Smooth muscle cell (in vitro differentiated cells): ENCODE results near the gene PRDM16. TPM values are rescaled to one million over a fixed set of nuclear protein-coding genes. Genes with fewer than 3 reads are reported as not detected.

Source experiments
- DNase-seq: peaks from one replicate; lab custom pipeline; 2025; ENCODE audit not compliant: unreplicated experiment; lab: John Stamatoyannopoulos, UW
- H2AFZ ChIP-seq: fragments of 200-600 bp; sonication (generic); 2 replicates; pipeline ENCODE4 v1.6.0; 2016; ENCODE audit warnings: antibody characterized with exemption, low read depth, mild to moderate bottlenecking
- H3F3A ChIP-seq: fragments of 200-600 bp; sonication (generic); 2 replicates; pipeline ENCODE4 v1.6.0; 2017; ENCODE audit warnings: antibody characterized with exemption, low read depth
- H3K27ac ChIP-seq: fragments of 200-600 bp; sonication (generic); 2 replicates; pipeline ENCODE4 v1.5.1; 2016; ENCODE audit warnings: low read depth, mild to moderate bottlenecking
- H3K27me3 ChIP-seq: fragments of 200-600 bp; sonication (generic); 2 replicates; pipeline ENCODE4 v1.6.1; 2016; ENCODE audit warnings: low read depth, mild to moderate bottlenecking
- H3K36me3 ChIP-seq: fragments of 200-600 bp; sonication (generic); 2 replicates; pipeline ENCODE4 v1.5.1; 2016; ENCODE audit warnings: low read depth
- H3K4me1 ChIP-seq: fragments of 200-600 bp; sonication (generic); 2 replicates; pipeline ENCODE4 v1.5.1; 2016; ENCODE audit warnings: low read depth
- H3K4me2 ChIP-seq: fragments of 200-600 bp; sonication (generic); 2 replicates; pipeline ENCODE4 v1.6.0; 2016; ENCODE audit warnings: mild to moderate bottlenecking
- H3K4me3 ChIP-seq: fragments of 200-600 bp; sonication (generic); 2 replicates; pipeline ENCODE4 v1.5.1; 2016; ENCODE audit warnings: mild to moderate bottlenecking
- H3K79me2 ChIP-seq: fragments of 200-600 bp; sonication (generic); 2 replicates; pipeline ENCODE4 v1.6.0; 2016; ENCODE audit warnings: low read depth, mild to moderate bottlenecking
- H3K9ac ChIP-seq: fragments of 200-600 bp; sonication (generic); 2 replicates; pipeline ENCODE4 v1.6.0; 2016; ENCODE audit warnings: low read depth
- H3K9me3 ChIP-seq: fragments of 200-600 bp; sonication (generic); replicated peaks from 2 replicates; pipeline ENCODE4 v1.5.1; 2016; ENCODE audit warnings: low read depth
- H4K20me1 ChIP-seq: fragments of 200-600 bp; sonication (generic); 2 replicates; pipeline ENCODE4 v1.6.0; 2016; ENCODE audit warnings: low read depth
- CTCF ChIP-seq: fragments of 200-600 bp; sonication (generic); IDR thresholded peaks from 2 replicates; pipeline ENCODE4 v1.5.1; 2017; ENCODE audit warnings: borderline replicate concordance, mild to moderate bottlenecking, antibody characterized with exemption; ENCODE audit not compliant: insufficient read depth, poor library complexity, severe bottlenecking
- WGBS: methylation state at CpG from one replicate; pipeline ENCODE4 v1.1.7; 2016; ENCODE audit warnings: low lambda C conversion rate; 5-methylcytosine and 5-hydroxymethylcytosine counted together
- polyA plus RNA-seq: library from polyadenylated mRNA; unstranded; fragments of >200 nt; fragmentation: Nextera tagmentation; extraction: Ambion mirVana; gene quantifications from 2 replicates; pipeline ENCODE4 v1.2.1, GENCODE V29; 2016
- total RNA-seq: library from RNA; depleted of rRNA; stranded (reverse); fragments of >200 nt; gene quantifications from 2 replicates; pipeline ENCODE4 v1.2.3, GENCODE V29; 2014

PRDM16 gene
- total and polyA plus RNA-seq, 2 experiments from 2014 or later, result 0.72 to 1.3 TPM

- no peaks in the 10 kb centered on the region for H4K20me1 ChIP-seq
- no peaks in the 10 kb centered on the region for H3K27me3 ChIP-seq
- H3K4me1 ChIP-seq, result peaks cover 9% of the 10 kb centered on the region
- H3K79me2 ChIP-seq, result no peaks in the 10 kb centered on the region
- H3K4me3 ChIP-seq, result no peak overlapping the region
- H3F3A ChIP-seq, result no peaks in the 10 kb centered on the region
- DNase-seq, result no peak
- WGBS, result 74% methylated on average over 8 of the region's 8 CpGs
- H3K9me3 ChIP-seq, result no peaks in the 10 kb centered on the region
- no peak overlapping the region for H3K27ac ChIP-seq
- no peak overlapping the region for H3K4me2 ChIP-seq
- H3K9ac ChIP-seq, result no peak overlapping the region
- no peak for TF ChIP-seq CTCF
- H2AFZ ChIP-seq, result no peak overlapping the region
- no peaks in the 10 kb centered on the region for H3K36me3 ChIP-seq
Measured at GRCh38 chr1:3175486-3175885, 106.5 kb downstream of the PRDM16 start.

GRCh38 chr1:3176028-3176427 is 107.0 kb downstream of the PRDM16 start:
- Histone ChIP-seq H3K27ac (no peak overlapping the region), H4K20me1 (no peaks in the 10 kb centered on the region), H3K79me2 (no peaks in the 10 kb centered on the region), H3K4me3 (no peak overlapping the region), H3K4me2 (no peak overlapping the region), H2AFZ (no peak overlapping the region), H3K9ac (no peak overlapping the region), H3K4me1 (peaks cover 3% of the 10 kb centered on the region), H3K27me3 (no peaks in the 10 kb centered on the region), H3K9me3 (no peaks in the 10 kb centered on the region), H3F3A (no peaks in the 10 kb centered on the region), H3K36me3 (no peaks in the 10 kb centered on the region)
- TF ChIP-seq CTCF, result no peak
- no peak for DNase-seq

- Histone ChIP-seq H3K9me3 (no peaks in the 10 kb centered on the region), H3K4me1 (no peaks in the 10 kb centered on the region), H3K9ac (no peak overlapping the region), H3K4me2 (no peak overlapping the region), H3K36me3 (no peaks in the 10 kb centered on the region), H3K27me3 (no peaks in the 10 kb centered on the region), H3F3A (no peaks in the 10 kb centered on the region), H4K20me1 (no peaks in the 10 kb centered on the region), H2AFZ (no peak overlapping the region), H3K27ac (no peak overlapping the region), H3K79me2 (no peaks in the 10 kb centered on the region), H3K4me3 (no peak overlapping the region)
- WGBS, result 91% methylated on average over 2 of the region's 2 CpGs
- DNase-seq, result no peak
- TF ChIP-seq CTCF, result no peak
Measured at GRCh38 chr1:3176820-3177219, 107.8 kb downstream of the PRDM16 start.

- DNase-seq, result no peak
- no peak overlapping the region for H3K9ac ChIP-seq
- H3K4me1 ChIP-seq, result no peaks in the 10 kb centered on the region
- H2AFZ ChIP-seq, result no peak overlapping the region
- H3K4me2 ChIP-seq, result no peak overlapping the region
- H3K27me3 ChIP-seq, result no peaks in the 10 kb centered on the region
- no peaks in the 10 kb centered on the region for H3K79me2 ChIP-seq
- H3K9me3 ChIP-seq, result no peaks in the 10 kb centered on the region
- no peak for TF ChIP-seq CTCF
- no peaks in the 10 kb centered on the region for H3F3A ChIP-seq
- no peaks in the 10 kb centered on the region for H3K36me3 ChIP-seq
- H3K27ac ChIP-seq, result no peak overlapping the region
- H4K20me1 ChIP-seq, result no peaks in the 10 kb centered on the region
- WGBS, result 81% methylated on average over 16 of the region's 16 CpGs
- H3K4me3 ChIP-seq, result no peak overlapping the region
Measured at GRCh38 chr1:3178279-3178678, 109.3 kb downstream of the PRDM16 start.
